Hippocampal formation (tissue), 2 donors: Measurements from ENCODE around the gene TMEM53.

Experiments used
- DNase-seq, 2 donors: peaks; one replicate each; lab custom pipeline; 2025; lab: John Stamatoyannopoulos, UW

The TMEM53 gene

DNA sequence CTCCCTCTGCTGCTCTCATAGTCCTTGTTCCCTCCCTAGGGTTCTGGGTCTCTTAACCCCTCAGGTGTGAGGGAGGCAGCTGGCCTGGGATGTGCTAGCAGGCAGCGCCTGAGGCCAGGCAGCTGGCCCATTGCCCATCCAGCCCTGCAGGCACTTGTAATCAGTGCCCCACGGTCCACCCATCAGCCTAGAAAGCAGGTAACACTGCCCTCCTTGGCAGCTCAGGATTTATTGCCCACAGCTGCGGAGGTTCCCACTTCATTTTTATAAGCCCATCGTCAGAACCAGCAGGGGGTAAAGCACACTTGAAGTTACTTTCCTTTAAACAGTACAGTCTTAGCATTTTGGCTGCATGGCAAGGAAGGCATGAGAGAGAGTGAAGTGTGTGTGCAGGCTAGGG is 70.6 kb downstream of the TMEM53 start:
- DNase-seq = no peak
